ENCODE data around the gene PEMT.

Gene PEMT

DNA sequence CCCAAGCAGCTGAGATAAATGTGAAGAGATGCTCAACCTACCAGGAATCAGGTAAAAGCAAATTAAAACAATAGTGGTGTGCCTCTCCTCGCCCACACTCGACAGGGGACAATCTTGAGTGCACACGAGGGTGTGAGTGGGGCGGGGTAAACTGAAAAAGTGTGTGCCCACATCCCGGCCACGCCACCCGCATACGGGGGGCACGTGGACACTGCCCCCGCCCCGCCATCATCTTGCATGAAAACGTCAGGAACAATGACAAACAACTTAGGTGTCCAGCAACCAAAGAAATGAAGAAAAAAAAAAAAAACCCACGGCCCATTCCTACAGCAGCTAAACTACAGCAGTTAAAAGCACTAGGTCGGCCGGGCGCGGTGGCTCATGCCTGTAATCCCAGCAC lies 14.1 kb downstream of the PEMT start:
- DNase-seq (ENCODE audit: low read depth) = no peak
- no peak overlapping the region for H3K4me3 ChIP-seq (ENCODE audit: low read depth, low read length)
- TF ChIP-seq, protein P1, sequence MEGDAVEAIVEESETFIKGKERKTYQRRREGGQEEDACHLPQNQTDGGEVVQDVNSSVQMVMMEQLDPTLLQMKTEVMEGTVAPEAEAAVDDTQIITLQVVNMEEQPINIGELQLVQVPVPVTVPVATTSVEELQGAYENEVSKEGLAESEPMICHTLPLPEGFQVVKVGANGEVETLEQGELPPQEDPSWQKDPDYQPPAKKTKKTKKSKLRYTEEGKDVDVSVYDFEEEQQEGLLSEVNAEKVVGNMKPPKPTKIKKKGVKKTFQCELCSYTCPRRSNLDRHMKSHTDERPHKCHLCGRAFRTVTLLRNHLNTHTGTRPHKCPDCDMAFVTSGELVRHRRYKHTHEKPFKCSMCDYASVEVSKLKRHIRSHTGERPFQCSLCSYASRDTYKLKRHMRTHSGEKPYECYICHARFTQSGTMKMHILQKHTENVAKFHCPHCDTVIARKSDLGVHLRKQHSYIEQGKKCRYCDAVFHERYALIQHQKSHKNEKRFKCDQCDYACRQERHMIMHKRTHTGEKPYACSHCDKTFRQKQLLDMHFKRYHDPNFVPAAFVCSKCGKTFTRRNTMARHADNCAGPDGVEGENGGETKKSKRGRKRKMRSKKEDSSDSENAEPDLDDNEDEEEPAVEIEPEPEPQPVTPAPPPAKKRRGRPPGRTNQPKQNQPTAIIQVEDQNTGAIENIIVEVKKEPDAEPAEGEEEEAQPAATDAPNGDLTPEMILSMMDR (IDR thresholded peaks at IDR 0.05; ENCODE audit: control insufficient read depth, extremely low read depth, insufficient read depth) = no peak

DNA sequence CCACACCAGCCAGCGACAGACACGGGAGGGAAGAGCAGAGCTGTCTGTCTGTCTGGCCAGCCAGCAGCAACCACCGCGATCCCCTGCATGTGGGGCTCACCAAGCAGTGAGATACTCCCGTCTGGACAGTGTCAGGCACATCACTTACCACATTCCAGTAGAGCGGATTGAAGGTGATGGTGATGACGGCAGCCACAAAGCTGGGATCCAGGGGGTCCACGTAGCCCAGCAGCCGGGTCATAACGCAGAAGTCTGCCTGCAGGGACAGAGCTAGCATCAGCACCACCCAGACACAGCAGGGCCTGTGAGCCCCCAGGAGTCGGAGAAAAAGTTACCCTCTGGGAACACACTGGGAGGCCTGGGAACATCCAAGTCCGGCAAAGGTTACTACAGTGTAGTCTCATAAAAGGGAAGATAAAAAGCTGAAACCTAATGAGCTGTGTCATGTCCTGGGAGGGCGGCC lies 14.7 kb downstream of the PEMT start:
- DNase-seq (ENCODE audit: low read depth) = no peak
- TF ChIP-seq, protein P1 (IDR thresholded peaks at IDR 0.05; ENCODE audit: control insufficient read depth, extremely low read depth, insufficient read depth) = no peak
- H3K4me3 ChIP-seq (ENCODE audit: low read depth, low read length) = no peak overlapping the region

DNA sequence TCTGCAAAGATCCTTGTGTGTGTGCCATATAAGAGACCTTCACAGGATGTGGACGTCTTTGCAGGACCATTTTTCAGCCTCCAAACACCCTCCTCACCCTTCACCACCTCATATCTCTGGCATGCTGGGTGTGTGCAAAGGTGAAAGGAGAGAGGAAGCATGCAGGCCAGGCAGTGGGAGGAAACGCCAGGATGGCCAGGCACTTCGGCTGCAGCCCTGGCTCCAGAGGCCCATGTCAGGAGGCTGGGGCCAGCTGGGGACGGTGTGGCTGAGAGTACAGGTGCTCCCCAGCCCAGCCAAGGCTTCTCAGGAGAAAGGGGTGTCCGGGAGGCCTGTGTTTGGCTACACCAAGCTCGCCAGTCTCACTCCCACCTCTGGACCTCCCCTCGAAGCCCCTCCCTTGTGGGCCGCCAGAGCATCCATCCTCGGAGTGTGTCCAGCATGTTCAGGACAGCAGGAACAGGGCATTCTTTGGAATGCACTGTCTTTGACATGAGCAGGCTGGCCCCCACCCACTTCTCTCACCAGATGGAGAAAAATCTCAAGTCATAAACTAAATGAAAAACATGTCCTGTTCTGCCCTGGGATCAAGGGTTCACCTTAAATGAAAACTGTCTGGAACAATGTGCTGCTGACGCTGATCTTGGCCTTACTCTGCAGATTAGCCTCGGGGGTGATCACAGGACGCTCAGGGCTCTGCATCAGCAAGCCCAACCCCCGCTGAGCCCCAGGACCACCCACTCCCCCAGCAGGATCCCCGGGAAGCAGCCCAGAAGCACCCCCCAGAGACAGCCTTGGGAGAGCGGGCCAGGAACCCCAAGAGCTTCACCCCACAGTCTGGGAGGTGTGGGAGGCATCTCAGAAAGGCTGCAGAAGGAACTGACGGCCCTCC lies 15.9 kb downstream of the PEMT start:
- no peak overlapping the region for H3K4me3 ChIP-seq (ENCODE audit: low read depth, low read length)
- no peak for DNase-seq (ENCODE audit: low read depth)
- TF ChIP-seq, protein P1 (IDR thresholded peaks at IDR 0.05; ENCODE audit: control insufficient read depth, extremely low read depth, insufficient read depth) = no peak

GRCh38 chr17:17573912-17574311 lies 17.6 kb downstream of the PEMT start:
- no peak for DNase-seq (ENCODE audit: low read depth)
- no peak overlapping the region for H3K4me3 ChIP-seq (ENCODE audit: low read depth, low read length)
- TF ChIP-seq, protein P1 (IDR thresholded peaks at IDR 0.05; ENCODE audit: control insufficient read depth, extremely low read depth, insufficient read depth) = no peak

- no peak overlapping the region for H3K4me3 ChIP-seq (ENCODE audit: low read depth, low read length)
- TF ChIP-seq, protein P1 (IDR thresholded peaks at IDR 0.05; ENCODE audit: control insufficient read depth, extremely low read depth, insufficient read depth) = no peak
Observed at GRCh38 chr17:17572010-17572785, 19.3 kb downstream of the PEMT start.

DNA sequence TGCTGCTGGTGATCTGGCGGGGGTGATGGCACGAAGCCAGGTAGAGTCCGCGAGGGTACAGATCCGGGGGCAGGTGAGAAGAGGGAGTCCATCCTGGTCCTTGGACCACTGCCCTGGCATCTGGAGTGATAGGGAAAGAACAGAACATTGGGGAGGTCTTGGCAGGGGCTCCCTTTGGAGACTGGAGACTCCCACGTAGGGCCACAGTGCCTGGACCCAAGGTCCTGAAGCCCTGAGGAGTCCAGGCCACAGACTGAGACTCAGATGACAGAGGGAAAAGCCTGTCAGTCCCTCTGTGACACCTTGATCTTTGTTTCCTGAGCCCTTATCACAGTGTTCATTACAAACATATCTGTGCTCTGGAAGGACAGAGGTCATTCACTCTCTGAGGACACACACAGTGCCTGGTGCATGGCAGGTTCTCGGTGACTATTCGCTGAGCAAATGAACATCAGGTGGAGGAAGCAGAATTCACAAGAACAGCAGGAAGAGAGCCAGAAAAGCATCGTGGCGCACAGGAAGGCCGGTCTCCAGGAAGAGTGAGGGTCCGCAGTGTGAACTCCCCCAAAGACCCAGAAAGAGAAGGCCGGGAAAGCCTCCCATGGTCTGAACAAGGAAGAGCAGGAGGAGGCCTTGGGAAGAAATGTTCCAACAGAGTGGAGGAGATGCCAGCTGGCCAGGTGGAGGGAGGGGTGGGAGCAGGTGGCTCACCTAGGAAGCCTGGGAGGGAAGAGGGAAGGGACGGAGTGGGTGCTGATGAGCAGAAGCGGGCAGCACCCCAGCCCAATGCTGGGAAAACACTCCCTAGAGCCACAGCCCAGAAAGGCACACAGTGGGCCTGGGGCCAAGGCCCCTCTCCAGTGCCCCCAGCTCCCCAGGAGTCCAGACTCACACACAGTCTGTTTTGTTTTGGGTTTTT lies 20.5 kb downstream of the PEMT start:
- TF ChIP-seq, protein P1 (IDR thresholded peaks at IDR 0.05; ENCODE audit: control insufficient read depth, extremely low read depth, insufficient read depth) = no peak
- H3K4me3 ChIP-seq (ENCODE audit: low read depth, low read length) = no peak overlapping the region
- DNase-seq (ENCODE audit: low read depth) = no peak

More at GRCh38 chr17:17572010-17572785, 19.3 kb downstream of the PEMT start:
- no peak for DNase-seq (ENCODE audit: low read depth)
